HepG2 (cell line): ENCODE results near the gene PYGO2. TPM values are rescaled to one million over a fixed set of nuclear protein-coding genes. Genes with fewer than 3 reads are reported as not detected.
A peak's percentile ranks its signal among the peaks of the same experiment; 100 is the strongest.

Experiments used
- CC2D1A ChIP-seq: sonication (generic); formaldehyde crosslinking; IDR thresholded peaks from 2 replicates; pipeline ENCODE4 v1.8.1; 2023; ENCODE audit warnings: mild to moderate bottlenecking, missing genetic modification reagents
- FOXC1 ChIP-seq: sonication (generic); formaldehyde crosslinking; IDR thresholded peaks from 2 replicates; pipeline ENCODE4 v1.8.0; 2022; ENCODE audit warnings: mild to moderate bottlenecking, missing genetic modification reagents, borderline replicate concordance
- GLMP ChIP-seq: sonication (generic); formaldehyde crosslinking; IDR thresholded peaks from 2 replicates; pipeline ENCODE4 v1.9.0; 2021; ENCODE audit warnings: missing genetic modification reagents, mild to moderate bottlenecking, borderline replicate concordance
- JUNB ChIP-seq: sonication (generic); formaldehyde crosslinking; IDR thresholded peaks from 2 replicates; pipeline ENCODE4 v1.8.0; 2022; ENCODE audit warnings: missing genetic modification reagents, mild to moderate bottlenecking, borderline replicate concordance
- KDM6A ChIP-seq: IDR thresholded peaks from 2 replicates; pipeline ENCODE4 v1.6.1; 2016; ENCODE audit warnings: low read depth
- KLF13 ChIP-seq: sonication (generic); formaldehyde crosslinking; IDR thresholded peaks from 2 replicates; pipeline ENCODE4 v1.4.0; 2020; ENCODE audit warnings: mild to moderate bottlenecking, missing genetic modification reagents
- MLLT10 ChIP-seq: sonication (generic); formaldehyde crosslinking; IDR thresholded peaks from 2 replicates; pipeline ENCODE4 v1.4.0; 2020; ENCODE audit warnings: missing genetic modification reagents
- RARA ChIP-seq: IDR thresholded peaks from 2 replicates; pipeline ENCODE4 v1.6.1; 2016; ENCODE audit warnings: missing genetic modification reagents, missing compliant biosample characterization
- SMC3 ChIP-seq: IDR thresholded peaks from 2 replicates; pipeline ENCODE4 v1.6.1; 2011; ENCODE audit warnings: low read length, improper control_type of control experiment
- SMYD3 ChIP-seq: sonication (generic); formaldehyde crosslinking; IDR thresholded peaks from 2 replicates; pipeline ENCODE4 v1.8.1; 2023; ENCODE audit warnings: mild to moderate bottlenecking, missing genetic modification reagents
- STAG1 ChIP-seq: sonication (generic); formaldehyde crosslinking; IDR thresholded peaks from 2 replicates; pipeline ENCODE4 v1.4.0; 2020; ENCODE audit warnings: missing genetic modification reagents
- TBL1XR1 ChIP-seq: fragments of 150-350 bp; IDR thresholded peaks from 2 replicates; pipeline ENCODE4 v1.6.1; 2014; ENCODE audit warnings: borderline replicate concordance, low read length; ENCODE audit not compliant: partially characterized antibody
- TBX2 ChIP-seq: sonication (generic); formaldehyde crosslinking; IDR thresholded peaks from 2 replicates; pipeline ENCODE4 v1.5.0; 2020; ENCODE audit warnings: missing genetic modification reagents, mild to moderate bottlenecking, borderline replicate concordance
- TEF ChIP-seq: sonication (generic); formaldehyde crosslinking; IDR thresholded peaks from 2 replicates; pipeline ENCODE4 v1.5.0; 2020; ENCODE audit warnings: missing genetic modification reagents
- ZFP62 ChIP-seq: sonication (generic); formaldehyde crosslinking; IDR thresholded peaks from 2 replicates; pipeline ENCODE4 v1.4.0; 2020; ENCODE audit warnings: missing genetic modification reagents
- ZFP82 ChIP-seq: sonication (generic); formaldehyde crosslinking; IDR thresholded peaks from 2 replicates; pipeline ENCODE4 v1.5.1; 2020; ENCODE audit warnings: mild to moderate bottlenecking, missing genetic modification reagents, borderline replicate concordance
- ZNF343 ChIP-seq: sonication (generic); formaldehyde crosslinking; IDR thresholded peaks from 2 replicates; pipeline ENCODE4 v1.4.0; 2020; ENCODE audit warnings: mild to moderate bottlenecking, missing genetic modification reagents
- ZNF382 ChIP-seq: sonication (generic); formaldehyde crosslinking; IDR thresholded peaks from 2 replicates; pipeline ENCODE4 v1.5.0; 2020; ENCODE audit warnings: missing genetic modification reagents, mild to moderate bottlenecking, borderline replicate concordance
- ZNF552 ChIP-seq: sonication (generic); formaldehyde crosslinking; IDR thresholded peaks from 2 replicates; pipeline ENCODE4 v1.9.0; 2022; ENCODE audit warnings: missing genetic modification reagents, mild to moderate bottlenecking, borderline replicate concordance
- ZNF749 ChIP-seq: sonication (generic); formaldehyde crosslinking; IDR thresholded peaks from 2 replicates; pipeline ENCODE4 v1.8.0; 2022; ENCODE audit warnings: mild to moderate bottlenecking, missing genetic modification reagents, moderate library complexity, borderline replicate concordance
- ZNF878 ChIP-seq: sonication (generic); formaldehyde crosslinking; IDR thresholded peaks from 2 replicates; pipeline ENCODE4 v1.8.1; 2023; ENCODE audit warnings: mild to moderate bottlenecking, missing genetic modification reagents, moderate library complexity
- polyA plus RNA-seq, 8 experiments: library from polyadenylated mRNA; depleted of rRNA in 3 of 8; stranded (reverse) in 7 of 8; unstranded in 1 of 8; fragments of >200 nt; fragmentation: Illumina TruSeq in 4 of 8; extraction: Trizol in 4 of 8; gene quantifications; 2 replicates each; pipeline versions ENCODE4 v1.2.1 to v1.2.3, GENCODE V29; 2011 to 2016; ENCODE audit warnings: low read depth in 4 of 8, missing spikeins in 1 of 8, mixed read lengths in 1 of 8; ENCODE audit not compliant: insufficient read depth in 1 of 8
- total RNA-seq, 5 experiments: library from RNA; depleted of rRNA; stranded (reverse); fragments of >200 nt; fragmentation: Illumina TruSeq; extraction: Trizol; gene quantifications; 2 replicates each; pipeline ENCODE4 v1.2.3, GENCODE V29; 2016; ENCODE audit warnings: low read depth in 1 of 5
- TF ChIP-seq, protein P1 (sequence below): sonication (generic); formaldehyde crosslinking; IDR thresholded peaks from 2 replicates; pipeline ENCODE4 v1.9.0; 2021; ENCODE audit warnings: missing genetic modification reagents, borderline replicate concordance

Gene PYGO2
- total and polyA plus RNA-seq, 2 of the 13 experiments (the other 11 are each of a cell fraction or from before 2014, with no cell fraction given): 20.3 to 21.8 TPM

DNA sequence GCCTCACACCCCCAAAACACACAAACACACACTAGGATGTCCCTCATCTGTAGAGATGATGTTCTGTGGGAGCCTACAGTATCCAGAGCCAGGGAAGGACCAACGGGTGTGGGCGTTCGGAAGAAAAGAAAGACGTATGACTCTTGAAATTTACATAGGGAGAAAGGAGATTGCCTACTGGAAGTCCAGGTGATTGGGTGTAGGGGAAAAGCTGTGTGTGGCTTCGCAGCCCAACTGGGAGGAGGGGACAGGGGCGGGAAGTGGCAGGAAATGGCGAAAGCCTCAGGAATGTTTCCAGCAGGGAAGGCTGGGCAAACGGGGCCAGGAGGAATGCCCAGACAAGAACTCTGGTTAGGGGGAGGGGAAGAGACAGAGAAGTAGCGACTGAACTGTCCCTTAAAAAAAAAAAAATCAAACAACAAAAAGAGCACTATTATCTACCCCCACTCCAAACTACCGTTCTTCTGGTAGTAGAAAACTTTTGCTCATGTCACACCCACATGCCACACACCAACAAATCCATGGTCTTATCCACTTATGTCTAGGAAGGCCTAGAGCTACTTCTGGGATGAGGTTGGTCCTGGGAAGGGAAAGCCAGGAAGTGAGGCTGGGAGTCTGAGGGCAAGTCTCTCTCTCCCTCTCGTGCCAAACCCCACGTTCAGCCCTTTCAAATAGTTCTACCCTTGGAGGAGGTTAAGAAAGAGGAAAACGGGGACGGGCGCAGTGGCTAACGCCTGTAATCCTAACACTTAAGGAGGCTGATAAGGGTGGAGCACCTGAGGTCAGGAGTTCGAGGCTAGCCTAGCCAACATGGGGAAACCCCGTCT is 11.1 kb upstream of the PYGO2 start (continued):
- TF ChIP-seq TEF (CRISPR knock-in tag) (no peak), TBL1XR1 (no peak), ZNF878 (CRISPR knock-in tag) (0 out of 2 replicates have a peak, but pooled peaks have one; percentile 47), SMC3 (no peak), GLMP (CRISPR knock-in tag) (no peak), RARA (CRISPR knock-in tag) (peak; percentile 23; the same call in 1 of the 2 replicates), FOXC1 (CRISPR knock-in tag) (no peak), KLF13 (CRISPR knock-in tag) (no peak), ZNF749 (CRISPR knock-in tag) (peak; percentile 58; the same call in 1 of the 2 replicates), ZFP82 (CRISPR knock-in tag) (0 out of 2 replicates have a peak, but pooled peaks have one; percentile 51), ZNF382 (CRISPR knock-in tag) (no peak), CC2D1A (no peak), JUNB (peak; percentile 50; the same call in 1 of the 2 replicates), ZNF343 (CRISPR knock-in tag) (no peak), SMYD3 (CRISPR knock-in tag) (peak; percentile 62; the same call in 1 of the 2 replicates), STAG1 (CRISPR knock-in tag) (no peak), ZFP62 (CRISPR knock-in tag) (no peak), MLLT10 (CRISPR knock-in tag) (no peak), KDM6A (CRISPR knock-in tag) (peak; percentile 73), TBX2 (CRISPR knock-in tag) (peak; percentile 68), ZNF552 (no peak)
- TF ChIP-seq, protein P1, sequence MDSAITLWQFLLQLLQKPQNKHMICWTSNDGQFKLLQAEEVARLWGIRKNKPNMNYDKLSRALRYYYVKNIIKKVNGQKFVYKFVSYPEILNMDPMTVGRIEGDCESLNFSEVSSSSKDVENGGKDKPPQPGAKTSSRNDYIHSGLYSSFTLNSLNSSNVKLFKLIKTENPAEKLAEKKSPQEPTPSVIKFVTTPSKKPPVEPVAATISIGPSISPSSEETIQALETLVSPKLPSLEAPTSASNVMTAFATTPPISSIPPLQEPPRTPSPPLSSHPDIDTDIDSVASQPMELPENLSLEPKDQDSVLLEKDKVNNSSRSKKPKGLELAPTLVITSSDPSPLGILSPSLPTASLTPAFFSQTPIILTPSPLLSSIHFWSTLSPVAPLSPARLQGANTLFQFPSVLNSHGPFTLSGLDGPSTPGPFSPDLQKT (CRISPR knock-in tag): no peak
